IPS-NIHi11 (cell line): ENCODE data around the gene THUMPD1.
"Not testable (repeated sequence)": the region's sequence is repeated elsewhere in the genome, so short reads cannot be mapped to it uniquely, and the experiment has no call there.

Experiments used
- DNase-seq: peaks from one replicate; pipeline ENCODE4 v3.0.0; 2012; ENCODE audit warnings: mixed read lengths, low spot score

THUMPD1 gene, protein sequence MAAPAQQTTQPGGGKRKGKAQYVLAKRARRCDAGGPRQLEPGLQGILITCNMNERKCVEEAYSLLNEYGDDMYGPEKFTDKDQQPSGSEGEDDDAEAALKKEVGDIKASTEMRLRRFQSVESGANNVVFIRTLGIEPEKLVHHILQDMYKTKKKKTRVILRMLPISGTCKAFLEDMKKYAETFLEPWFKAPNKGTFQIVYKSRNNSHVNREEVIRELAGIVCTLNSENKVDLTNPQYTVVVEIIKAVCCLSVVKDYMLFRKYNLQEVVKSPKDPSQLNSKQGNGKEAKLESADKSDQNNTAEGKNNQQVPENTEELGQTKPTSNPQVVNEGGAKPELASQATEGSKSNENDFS

GRCh38 chr16:20741554-20742285 lies at the start of gene THUMPD1:
Gene THUMPD1, minus strand, starts transcription at chr16:20741818. Its CDS starts 79 bp downstream, at chr16:20741739.
- peak; percentile 98 for DNase-seq

GRCh38 chr16:20789130-20789529 lies 47.5 kb upstream of the THUMPD1 start:
- no peak for DNase-seq

DNA sequence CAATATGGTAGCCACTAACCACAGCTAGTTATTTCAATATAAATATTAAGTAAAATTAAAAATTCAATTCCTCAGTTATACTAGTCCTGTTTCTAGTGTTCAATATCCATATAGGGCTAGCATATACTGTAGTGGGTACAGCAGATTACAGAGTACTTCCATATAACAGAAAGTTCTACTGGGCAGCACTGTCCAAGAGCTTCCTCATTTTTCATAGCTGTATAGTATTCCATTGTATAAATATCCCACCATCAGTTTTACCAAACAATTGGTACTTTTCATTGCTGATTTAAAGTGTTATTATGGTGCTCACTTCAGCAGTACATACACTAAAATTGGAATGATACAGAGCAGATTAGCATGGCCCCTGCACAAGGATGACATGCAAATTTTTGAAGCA lies 42.6 kb upstream of the THUMPD1 start:
- no peak for DNase-seq

GRCh38 chr16:20782470-20782869 lies 40.9 kb upstream of the THUMPD1 start:
- DNase-seq, result no peak

DNA sequence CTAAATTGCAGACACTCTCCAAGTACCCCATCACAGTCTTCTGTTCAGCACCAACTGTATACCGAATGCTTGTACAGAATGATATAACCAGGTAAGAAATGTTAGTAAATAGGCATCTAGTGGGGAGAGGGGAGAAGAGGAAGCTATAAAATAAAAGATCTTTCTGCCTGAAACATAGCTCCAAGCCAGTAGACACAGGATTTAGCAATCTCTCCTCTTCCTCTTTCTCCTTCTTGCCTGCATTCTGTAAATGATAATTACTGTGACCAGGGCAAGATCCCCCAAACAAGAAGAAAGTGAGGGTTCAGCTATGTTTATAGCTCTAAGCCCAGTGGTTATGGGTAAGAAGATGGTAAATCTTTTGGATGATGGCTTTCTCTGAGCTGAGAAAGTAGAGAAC lies 40.1 kb upstream of the THUMPD1 start:
- no peak for DNase-seq

DNA sequence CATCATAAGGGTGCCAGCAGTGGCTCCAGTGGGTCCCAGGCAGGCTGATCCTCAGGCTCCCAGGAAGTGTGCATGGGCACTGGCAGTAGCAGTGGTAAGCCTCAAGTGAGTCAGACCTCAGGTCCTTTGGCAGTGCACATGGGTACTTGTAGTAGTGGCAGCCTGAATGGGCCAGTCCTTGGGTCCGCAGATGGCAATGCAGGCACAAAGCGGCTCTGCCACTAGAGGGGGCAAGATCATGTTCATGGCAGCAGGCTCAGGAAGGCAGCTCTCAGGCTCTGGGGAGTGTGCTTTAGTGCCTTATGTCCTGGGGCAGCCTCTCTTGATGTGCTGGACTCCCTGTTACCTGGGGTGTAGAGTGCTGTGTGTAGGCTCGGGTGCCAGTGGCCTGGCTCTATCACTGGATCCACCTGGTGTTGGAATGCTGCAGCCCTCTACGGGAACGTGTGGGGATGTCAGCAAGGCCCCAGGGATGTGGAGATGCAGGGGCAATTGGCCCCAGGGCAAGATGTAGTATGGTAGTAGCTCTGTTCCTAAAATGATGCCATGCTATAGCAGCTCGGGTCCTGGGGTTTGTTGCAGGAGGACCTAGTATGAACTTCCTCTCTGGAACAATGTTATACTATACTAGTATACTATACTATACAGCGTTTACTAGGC lies 33.2 kb upstream of the THUMPD1 start:
- peak; percentile 85 for DNase-seq

GRCh38 chr16:20773679-20774078 lies 32.1 kb upstream of the THUMPD1 start:
- DNase-seq, result no peak

- no peak for DNase-seq
These were observed 27.2 kb upstream of the THUMPD1 start for GRCh38 chr16:20768818-20769217.

DNA sequence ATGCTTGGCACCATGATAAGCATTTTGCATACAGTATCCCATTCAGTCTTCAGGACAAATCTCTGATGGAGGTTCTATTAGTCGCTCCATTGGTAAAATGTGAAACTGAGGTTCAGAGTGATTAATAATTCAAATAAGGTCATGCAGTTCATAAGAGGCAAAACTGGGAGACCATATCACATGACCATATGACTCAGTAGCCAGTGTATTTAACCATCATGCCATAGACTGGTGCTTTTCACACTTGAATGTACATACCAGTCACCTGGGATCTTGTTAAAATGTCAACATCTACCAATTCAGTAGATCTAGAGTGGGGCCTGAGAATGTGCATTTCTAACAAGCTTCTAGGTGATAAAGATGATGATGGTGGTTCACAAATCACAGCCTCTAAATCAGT lies 26.5 kb upstream of the THUMPD1 start:
- DNase-seq, result no peak

- DNase-seq, result no peak
These were observed 26.0 kb upstream of the THUMPD1 start for GRCh38 chr16:20767577-20767976.

GRCh38 chr16:20766294-20766693 lies 24.7 kb upstream of the THUMPD1 start:
- no peak for DNase-seq

DNA sequence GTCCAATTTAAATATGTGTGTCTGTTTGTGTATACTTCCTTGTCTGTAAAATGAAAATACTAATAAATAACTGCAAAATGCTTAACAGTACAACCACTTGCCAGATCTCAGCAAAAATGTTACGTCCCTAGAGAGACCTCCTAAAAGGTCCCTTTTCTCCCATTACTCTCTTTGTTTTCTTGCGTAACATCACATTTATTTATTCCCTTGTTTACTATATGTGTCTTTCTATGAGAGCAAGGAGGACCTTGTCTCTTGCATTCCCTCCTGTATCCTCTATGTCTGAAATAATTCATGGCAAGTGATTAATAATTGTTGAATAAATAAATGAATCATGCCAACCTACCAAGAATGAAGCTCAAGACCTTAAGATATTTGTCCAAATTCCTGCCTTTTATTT lies 24.1 kb upstream of the THUMPD1 start:
- no peak for DNase-seq

GRCh38 chr16:20764448-20764847 lies 22.8 kb upstream of the THUMPD1 start:
- DNase-seq, result not testable (repeated sequence)

GRCh38 chr16:20763461-20764232 lies 22.0 kb upstream of the THUMPD1 start, which contains the start of gene ACSM3:
Gene ACSM3, plus strand, starts transcription at chr16:20764014. Its CDS starts 6,021 bp downstream, at chr16:20770035.
- peak; percentile 80 for DNase-seq

DNA sequence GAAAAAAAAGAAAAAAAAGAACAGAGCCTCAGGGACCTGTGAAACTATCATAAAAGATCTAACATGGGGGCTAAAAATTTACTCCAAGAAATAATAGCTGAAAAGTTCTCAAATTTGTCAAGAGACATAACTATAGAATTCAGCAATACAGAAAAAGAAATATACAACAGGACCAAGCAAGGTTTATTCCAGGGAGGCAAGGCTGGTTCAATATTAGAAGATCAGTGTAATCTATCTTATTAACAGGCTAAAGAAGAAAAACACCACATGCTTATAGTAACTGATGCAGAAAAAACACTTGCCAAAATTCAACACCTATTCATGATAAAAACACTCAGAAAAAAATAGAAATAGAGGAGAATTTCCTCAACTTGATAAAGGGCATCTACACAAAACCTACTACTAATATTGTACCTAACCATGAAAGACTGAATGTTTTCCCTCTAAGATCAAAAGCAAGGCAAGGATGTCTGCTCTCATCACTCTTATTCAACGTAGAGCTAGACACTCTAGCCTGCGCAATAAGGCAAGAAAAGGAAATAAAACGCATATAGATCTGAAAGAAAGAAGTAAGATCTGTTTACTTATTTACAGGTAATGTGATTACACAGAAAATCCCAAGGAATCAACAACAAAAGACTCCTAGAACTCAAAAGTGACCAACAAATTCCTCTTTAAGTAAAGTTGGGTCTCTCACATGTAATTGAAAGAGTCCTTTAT lies 20.9 kb upstream of the THUMPD1 start:
- DNase-seq, result no peak

- no peak for DNase-seq
These were observed 19.6 kb upstream of the THUMPD1 start for GRCh38 chr16:20761175-20761574.

- no peak for DNase-seq
These were observed 18.7 kb upstream of the THUMPD1 start for GRCh38 chr16:20760346-20760745.

DNA sequence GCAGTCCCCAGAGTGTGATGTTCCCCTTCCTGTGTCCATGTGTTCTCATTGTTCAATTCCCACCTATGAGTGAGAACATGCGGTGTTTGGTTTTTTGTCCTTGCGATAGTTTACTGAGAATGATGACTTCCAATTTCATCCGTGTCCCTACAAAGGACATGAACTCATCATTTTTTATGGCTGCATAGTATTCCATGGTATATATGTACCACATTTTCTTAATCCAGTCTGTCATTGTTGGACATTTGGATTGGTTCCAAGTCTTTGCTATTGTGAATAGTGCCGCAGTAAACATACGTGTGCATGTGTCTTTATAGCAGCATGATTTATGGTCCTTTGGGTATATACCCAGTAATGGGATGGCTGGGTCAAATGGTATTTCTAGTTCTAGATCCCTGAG lies 14.2 kb upstream of the THUMPD1 start:
- not testable (repeated sequence) for DNase-seq

- no peak for DNase-seq
These were observed 13.6 kb upstream of the THUMPD1 start for GRCh38 chr16:20755238-20755637.

DNA sequence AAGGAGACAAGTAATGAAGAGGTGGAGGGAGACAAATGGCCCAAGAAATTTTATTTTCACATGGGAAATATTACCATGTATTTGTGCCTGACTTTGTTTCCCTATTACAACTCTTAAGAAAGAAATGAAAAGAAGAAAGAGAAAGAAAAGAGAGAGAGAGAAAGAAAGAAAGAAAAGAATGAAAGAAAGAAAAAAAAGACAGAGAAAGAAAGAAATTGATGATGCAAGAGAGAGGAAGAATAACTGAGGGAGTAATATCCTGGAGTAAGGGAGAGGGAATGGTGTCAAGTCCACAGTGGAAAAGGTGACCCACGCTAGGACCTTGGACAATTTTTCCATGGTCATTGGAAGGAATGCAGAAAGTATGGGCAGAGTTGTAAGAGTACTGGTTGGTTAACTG lies 12.1 kb upstream of the THUMPD1 start:
- no peak for DNase-seq

DNA sequence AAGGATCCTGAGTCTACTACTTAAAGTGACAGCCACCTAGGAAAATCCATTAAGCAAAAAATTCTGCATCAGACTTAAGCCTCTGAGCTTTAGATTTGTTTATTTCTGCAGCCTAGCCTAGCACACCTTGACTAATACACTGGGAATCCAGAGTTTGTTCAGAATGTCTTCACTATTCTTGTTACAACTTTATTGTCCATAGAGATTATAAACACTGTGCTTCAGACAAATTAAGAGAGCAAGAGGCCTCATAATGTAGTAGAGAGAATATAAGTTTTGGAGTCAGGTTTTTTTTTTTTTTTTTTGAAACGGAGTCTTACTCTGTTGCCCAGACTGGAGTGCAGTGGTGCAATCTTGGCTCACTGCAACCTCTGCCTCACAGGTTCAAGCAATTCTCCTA lies 8.9 kb upstream of the THUMPD1 start:
- DNase-seq, result no peak
